ENCODE measurements around the gene PLCB4.
"Not testable (repeated sequence)": the region's sequence is repeated elsewhere in the genome, so short reads cannot be mapped to it uniquely, and the experiment has no call there.

The PLCB4 gene

DNA sequence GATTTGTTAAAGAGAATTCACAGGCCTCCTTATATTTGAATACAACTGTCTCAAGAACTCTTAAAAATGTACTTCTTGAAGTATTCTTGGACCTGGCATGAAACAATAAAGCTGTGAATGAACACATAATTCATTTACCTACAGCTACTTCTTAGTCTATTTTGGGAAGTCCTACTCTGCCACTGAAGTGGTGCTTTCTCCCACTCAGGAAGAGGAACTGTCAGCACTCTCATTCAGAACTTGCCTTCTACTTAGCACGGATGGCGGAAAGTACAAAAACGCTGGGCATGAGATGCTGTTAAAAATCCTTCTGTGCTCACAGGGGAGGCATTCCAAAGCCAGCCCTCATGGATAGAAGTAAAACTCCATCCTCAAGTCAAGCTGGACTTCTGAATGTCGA lies 300.7 kb downstream of the PLCB4 start:
- DNase-seq, result no peak

DNA sequence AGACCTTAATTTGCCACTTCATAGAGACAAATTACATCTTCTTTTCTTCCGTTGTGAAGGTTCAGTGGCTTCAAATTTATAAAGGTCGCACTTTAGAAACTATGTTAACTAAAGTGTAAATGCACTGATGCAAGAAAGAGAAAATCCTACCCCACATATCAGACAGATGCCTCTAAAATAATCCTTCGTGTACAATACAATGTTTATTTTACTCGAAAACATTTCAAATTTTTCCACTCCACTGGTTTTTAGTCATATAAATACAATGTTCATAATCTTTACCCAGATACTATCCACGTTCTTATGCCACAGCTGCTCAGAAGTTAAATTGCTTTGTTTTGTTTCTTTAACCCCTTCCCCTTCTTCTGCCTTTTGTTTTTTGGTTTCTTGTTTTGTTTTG lies 305.2 kb downstream of the PLCB4 start:
- DNase-seq, result no peak

DNA sequence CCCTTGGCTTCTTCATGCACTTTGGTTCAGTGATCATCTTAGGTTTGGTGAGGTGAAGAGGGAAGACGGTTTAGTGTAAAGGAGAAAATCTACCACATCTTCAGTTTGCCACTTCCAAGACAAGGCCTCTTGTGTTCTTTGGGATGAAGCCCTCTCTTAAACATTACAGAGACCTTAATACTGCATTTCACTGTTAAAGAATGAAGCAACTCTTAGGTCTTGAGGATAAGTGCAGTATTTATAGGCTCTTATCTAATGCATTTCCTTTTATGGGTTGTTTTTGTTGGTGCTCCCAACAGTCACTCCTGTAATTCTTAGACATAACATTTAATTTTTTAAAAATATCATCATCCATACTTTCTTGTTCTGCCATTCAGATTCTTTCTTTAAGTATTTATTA lies 305.6 kb downstream of the PLCB4 start:
- no peak for DNase-seq

DNA sequence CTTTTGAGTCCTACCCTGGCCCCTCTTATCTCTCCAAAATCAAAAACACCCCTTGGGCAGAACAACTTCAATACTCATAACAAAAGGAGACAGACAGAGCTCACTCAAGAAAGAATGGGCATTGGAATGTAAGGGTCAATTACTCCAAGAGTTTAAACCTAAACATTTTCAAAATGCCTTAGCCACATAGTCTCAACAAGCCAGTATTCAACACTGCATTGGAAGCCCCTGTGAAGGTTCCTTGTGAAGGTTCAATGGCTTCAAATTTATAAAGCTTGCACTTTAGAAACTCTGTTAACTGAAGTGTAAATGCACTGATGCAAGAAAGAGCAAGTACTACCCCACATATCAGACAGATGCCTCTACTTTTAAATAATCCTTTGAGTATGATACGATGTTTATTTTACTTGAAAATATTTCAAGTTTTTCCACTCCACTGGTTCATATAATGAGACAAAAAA lies 306.4 kb downstream of the PLCB4 start:
- peak; percentile 11 for DNase-seq

DNA sequence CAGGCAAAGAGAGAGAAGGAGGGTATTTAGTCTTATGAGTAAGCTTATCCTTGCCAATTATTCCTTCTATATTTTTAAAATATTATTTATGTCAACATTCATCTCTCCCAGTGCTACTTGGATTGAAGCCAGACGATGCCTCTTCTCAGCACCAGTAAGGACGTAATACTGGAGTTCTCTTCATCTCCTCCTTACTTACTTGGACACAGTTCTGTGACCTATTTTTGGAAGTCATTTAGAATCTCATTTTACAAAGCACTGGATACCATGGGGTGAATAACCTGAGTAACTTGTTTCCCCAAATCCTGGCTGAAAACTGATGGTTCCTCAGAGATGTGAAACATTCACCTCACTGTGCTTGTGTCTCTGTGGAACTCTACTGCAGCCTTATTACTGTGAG lies 308.1 kb downstream of the PLCB4 start:
- DNase-seq, result no peak

DNA sequence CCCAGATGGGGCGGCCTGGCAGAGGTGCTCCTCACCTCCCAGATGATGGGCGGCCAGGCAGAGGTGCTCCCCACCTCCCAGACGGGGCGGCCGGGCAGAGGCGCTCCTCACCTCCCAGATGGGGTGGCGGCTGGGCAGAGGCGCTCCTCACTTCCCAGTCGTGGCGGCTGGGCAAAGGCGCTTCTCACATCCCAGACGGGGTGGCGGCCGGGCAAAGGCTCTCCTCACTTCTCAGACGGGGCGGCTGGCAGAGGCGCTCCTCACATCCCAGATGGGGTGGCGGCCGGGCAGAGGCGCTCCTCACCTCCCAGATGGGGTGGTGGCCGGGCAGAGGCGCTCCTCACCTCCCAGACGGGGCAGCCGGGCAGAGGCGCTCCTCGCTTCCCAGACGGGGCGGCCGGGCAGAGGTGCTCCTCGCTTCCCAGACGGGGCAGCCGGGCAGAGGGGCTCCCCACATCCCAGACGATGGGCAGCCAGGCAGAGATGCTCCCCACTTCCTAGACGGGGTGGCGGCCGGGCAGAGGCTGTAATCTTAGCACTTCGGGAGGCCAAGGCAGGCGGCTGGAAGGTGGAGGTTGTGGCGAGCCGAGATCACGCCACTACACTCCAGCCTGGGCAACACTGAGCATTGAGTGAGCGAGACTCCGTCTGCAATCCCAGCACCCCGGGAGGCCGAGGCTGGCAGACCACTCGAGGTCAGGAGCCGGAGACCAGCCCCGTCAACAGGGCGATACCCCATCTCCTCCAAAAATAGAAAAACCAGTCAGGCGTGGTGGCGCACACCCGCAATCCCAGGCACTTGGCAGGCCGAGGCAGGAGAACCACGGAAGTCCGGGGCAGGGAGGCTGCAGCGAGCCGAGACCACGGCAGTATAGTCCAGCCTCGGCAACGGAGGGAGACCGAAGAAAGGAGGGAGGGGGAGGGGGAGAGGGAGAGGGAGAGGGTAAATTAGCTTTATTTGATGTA lies 316.7 kb downstream of the PLCB4 start:
- not testable (repeated sequence) for DNase-seq

DNA sequence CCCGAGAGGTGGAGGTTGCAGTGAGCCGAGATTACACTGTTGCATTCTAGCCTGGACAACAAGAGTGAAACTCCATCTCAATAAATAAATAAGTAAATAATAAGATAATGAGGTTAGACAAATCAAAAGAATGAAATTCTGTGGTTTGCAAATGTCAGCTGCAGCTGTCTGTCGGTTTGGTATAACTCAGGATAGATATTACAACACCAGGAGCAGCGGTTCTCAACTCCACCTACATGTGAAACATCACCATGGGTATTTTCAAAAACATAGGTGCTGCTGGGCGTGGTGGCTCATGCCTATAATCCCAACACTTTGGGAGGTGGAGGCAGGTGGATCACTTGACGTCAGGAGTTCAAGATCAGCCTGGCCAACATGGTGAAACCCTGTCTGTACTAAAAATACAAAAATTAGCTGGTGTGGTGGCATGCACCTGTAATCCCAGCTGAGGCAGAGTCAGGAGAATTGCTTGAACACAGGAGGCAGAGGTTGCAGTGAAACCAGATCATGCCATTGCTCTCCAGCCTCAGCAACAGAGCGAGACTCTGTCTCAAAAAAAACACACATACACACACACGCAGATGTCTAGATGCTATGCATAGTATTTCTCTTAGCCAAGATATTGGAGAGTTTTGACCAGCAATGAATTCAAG lies 319.4 kb downstream of the PLCB4 start:
- no peak for DNase-seq

DNA sequence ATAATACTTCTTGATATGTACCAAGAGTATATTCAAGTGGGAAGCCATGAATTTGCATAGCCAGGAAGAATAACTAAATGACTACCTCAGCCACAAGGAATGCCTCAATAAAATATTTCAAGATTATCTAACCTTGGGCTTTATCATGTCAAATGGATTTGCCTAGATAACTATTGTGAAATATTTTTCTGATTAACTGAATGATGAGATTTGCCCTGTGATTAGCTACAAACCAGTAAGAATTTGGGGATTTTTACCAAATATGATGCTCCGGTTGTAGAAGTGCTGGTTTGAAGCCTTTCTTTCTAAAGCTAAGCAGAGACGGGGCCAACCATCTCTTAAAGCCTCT lies 319.9 kb downstream of the PLCB4 start:
- DNase-seq, result no peak

DNA sequence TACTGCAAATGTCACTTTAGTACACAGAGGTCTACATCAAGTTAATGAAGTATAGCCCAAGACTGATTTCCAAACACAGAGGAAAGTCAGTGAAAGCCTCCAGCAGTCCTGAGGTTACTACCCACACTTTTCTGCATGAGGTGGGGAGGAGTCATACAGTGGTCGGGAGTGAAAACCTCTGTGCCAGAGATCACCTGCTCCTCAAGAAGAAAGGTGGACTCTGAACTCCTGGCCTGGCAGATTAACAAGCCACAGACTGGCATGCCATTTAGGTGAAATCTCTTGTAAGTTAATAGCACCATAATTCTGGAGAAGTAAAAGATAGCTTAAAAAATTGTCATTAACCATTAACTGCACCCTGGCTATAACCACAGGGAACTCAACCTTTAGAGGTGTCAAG lies 320.5 kb downstream of the PLCB4 start:
- no peak for DNase-seq

DNA sequence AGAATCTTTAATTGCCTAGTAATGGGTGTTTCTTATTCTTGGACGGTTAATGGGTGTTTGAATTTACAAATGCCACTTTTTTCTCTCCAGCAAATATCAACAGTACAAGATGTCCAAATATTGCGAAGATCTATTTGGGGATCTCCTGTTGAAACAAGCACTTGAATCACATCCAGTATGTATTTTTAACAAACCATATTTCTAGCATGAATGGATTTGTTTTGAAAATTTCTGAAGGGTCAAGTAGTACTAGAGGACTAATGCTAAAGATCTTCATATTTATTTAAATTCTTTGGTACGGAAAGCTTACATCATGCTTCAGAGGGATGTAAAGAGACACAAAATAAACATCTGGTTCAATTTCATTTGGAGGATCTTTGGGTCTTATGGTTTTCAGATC lies 321.6 kb downstream of the PLCB4 start:
- DNase-seq, result no peak

DNA sequence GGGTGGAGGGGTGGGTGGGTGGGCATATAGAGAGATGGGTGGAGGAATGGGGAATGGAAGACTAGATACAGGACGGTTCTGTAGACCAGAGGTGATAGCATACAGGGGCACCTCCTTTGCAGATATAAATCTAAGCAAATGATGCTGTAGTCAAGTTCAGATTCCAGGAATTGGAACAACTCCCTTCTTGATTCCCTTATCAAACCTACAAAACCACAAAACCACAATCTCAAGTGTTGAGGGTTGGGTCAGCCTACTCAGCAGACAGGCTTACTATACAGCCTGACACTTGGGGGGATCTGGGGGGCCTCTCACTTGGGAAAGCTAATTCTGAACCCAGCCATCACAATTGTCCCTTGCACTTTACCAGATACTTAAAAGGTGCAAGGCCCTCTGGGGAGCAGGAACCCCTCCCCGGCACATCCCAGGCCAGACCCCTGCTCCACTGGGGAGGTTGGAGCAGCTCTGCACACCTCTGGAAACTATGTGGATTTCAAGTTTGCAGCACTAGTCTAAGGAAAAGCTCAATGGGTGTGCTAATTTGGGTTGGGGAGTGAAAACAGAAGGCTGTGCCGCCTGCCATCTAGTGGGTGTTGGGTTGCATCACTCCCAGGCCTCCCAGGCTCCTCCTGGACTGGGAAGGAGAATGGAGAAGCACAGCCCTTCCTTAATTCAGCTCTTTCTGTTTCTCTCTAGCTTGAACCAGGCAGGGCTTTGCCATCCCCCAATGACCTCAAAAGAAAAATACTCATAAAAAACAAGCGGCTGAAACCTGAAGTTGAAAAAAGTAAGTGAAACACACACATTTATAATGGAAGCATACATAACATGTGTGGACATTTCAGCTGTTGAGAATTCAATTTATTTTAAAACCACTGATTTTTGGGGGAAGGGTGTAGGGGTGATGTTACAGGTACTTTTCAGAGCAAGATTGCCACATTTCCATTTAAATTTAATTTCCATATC lies 324.3 kb downstream of the PLCB4 start:
- DNase-seq, result peak; percentile 67

DNA sequence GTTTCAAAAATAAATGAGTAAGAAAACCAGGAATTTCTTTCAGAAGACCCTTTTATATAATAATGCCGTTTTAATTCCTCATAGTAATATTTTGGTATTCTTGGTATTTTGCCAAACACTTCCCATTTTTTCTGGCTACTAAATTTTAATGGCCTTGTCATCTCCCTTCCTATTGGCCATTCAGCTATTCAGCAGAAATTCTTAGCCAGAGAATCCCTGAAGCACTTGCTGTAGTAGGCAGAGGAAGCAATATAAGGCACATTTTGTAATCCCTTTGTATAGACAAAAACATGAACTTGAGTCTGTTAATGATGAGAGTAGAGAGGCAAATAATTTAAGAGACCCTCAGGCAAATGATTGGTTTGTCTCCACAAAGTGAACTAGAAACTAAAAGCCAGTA lies 327.1 kb downstream of the PLCB4 start:
- DNase-seq, result no peak

DNA sequence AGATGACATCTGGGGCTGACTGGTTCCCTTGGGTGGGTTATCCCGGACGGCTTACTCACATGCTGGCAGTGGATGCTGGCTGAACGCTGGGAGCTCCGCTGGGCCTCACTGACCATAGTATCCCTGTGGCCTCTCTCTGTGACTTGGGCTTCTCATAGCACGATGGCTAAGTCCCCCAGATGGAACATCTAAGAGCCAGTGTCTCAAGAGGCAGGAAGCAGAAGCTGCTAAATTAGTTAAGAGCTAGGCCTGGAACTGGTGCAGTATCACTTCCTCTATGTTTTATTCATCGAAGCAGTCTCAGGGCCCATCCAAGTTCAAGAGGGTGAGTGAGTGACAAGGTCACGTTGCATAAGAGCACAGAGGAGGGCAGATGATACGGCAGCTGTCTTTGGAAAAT lies 329.0 kb downstream of the PLCB4 start:
- no peak for DNase-seq

DNA sequence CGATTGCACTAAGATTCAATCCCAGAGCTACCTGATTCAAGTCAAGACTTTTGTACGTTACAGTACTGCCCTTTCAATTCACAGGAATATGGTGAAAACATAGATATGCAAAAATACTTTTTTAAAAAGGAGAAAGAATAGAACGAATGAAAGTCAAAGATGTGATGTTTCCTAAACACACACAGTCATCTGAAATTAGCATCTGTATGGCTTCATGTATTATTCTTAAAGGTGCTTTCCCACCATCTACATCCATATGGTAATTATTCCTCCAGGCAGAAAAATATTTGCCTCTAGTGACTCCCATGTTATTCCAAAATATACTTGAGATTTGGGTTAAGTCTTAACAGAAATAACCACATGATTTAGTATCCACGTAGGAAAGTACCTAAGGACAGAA lies 330.0 kb downstream of the PLCB4 start:
- DNase-seq, result no peak

DNA sequence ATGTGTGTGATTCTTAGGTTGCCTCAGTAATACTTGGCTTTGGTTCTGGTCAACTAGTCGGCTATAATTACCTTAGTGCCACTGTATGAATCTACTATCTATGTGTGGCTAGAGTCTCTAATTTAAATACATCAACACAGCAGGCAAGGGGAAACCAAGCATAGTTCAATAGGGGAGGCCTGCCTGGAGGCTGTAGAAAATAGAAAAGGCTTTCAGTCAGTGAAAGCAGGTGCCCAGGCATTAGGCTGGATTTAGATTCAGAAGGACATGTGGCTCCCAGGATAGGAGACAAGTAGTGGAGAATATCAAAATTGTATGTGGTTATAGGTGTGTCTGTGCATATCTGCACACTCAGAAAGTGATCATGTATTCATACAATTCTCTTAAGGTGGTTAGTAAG lies 330.4 kb downstream of the PLCB4 start:
- DNase-seq, result no peak

DNA sequence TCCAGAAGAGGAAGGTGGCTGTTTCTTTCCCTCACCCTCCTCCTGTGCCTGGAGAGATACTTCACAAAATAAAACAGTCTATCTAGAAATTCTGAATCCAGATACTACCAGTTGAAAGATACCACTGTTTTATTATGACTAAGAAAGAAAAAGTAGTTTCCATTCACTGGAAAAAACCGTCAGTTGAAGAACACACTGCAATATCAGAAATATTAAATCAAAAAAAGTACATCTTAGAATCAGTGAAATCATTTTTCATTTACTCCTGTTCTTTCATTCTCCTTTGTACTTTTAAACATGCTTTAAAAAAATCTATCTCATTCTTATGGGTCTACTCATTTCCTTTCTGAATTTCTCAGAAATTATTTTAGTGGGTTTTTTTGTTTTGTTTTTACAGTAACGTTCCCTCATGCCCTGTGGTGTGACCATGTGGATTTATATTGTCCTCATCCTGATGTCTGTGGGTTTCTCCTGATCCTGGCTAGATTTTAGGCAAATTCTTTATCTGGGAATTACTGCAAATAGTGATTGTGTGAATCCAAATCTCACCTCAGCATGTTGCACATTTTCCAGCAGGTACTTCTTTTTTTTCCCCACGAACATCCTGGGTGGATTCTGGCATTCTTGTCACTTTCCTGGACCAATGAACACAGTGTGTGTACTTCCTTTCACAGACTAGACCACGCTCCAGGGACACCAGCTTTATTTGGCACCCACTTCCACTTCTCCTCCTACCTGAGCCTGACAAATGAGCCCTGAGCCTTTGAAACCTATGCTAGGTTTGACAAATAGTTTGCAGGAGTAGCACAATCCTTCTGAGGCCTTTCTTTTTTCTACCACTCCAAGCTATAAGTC lies 331.5 kb downstream of the PLCB4 start:
- no peak for DNase-seq

DNA sequence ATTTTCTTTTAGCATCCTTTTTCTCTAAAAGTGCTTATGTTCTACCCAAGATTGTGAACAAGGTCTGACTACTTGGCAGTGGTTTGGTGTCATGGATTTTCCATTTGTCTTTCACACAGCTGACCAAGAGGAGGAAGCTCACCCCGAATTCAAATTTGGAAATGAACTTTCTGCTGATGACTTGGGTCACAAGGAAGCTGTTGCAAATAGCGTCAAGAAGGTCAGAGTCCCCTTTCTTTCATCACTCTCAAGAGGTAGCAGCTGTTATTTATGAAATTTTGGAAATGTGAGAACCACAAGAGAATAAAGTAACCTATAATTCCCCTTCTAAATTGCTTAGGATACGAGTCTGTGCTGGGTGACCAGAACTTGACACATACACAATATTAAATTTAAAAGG lies 332.5 kb downstream of the PLCB4 start:
- no peak for DNase-seq

DNA sequence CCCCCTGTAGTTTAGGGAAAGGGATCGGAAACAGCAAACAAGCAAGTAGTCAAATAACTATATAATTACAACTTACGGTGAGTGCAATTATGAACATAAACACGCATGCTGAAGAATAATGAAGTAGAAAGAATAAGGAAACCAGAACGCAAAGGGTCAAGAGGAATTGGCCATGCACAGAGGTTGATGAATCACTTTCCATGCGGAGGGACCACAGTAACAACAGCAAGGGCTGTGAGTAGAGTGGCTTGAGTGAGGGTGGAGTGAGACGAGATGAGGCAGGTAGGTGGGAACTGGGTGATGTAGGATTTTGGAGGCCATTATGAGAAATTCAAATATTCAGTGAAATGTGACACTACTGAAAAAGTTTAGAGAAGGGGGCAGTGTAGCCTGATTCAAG lies 333.3 kb downstream of the PLCB4 start:
- DNase-seq, result no peak

DNA sequence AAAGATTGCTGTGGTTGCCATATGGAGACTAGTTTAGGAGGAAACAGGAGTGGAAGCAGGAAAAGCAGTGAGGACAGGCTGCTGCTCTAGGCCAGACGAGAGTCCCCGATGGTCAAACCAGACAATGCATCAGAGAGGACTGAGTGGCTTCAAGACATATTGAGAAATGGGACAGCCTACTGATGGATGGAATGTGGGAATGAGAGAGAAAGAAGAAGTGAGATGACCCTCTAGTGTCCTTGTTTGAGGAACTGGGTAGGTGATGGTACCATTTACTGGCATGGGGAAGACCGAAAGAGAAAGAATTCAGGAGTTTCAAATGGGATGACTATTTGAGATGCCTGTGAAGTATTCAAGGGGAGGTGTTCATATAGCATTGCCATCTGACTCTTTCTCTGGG lies 333.7 kb downstream of the PLCB4 start:
- no peak for DNase-seq

DNA sequence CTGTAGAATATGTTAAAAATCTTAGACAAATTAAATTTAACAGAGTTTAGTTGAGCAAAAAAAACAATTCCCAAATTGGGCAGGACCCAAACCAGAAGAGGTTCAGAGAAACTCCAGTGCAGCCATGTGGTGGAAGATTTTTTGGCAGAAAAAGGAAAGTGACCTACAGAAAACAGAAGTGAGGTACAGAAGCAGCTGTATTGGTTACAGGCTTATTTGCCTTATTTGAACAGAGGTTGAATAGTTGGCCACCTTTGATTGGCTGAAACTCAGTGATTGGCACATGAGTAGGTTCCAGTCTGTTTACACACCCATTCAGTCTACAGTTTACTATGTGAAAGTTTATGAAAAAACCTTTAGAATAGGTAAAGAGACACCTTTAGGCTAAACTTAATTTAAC lies 334.6 kb downstream of the PLCB4 start:
- DNase-seq, result no peak

DNA sequence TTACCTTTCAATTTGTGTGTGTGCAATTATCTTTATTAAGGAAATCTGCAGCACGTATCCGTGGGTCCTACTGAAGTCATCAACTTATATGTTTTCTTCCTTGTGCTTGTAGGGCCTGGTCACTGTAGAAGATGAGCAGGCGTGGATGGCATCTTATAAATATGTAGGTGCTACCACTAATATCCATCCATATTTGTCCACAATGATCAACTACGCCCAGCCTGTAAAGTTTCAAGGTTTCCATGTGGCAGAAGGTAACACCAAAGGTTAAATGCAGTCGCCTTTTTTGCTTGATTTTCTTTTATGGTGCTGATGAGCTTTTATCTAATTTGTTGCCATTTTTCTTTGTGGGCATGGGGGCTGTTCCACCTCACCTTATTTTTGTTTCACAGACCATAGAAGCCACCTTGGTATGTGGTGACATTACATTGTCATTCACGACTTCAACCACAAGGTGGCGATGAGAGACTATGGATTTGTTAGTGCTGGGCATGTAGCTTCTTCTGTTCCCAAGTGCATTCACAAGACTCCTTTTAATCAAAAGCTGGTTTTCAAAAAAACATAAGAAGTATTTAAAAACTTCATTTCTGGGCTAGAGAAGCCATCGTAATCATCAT lies 339.0 kb downstream of the PLCB4 start:
- peak; percentile 74 for DNase-seq
